Right atrium auricular region (tissue), 2 donors: Measurements from ENCODE around the gene CACUL1. TPM values are rescaled to one million over a fixed set of nuclear protein-coding genes. Genes with fewer than 3 reads are reported as not detected.
A peak's percentile ranks its signal among the peaks of the same experiment; 100 is the strongest.

Experiments used
- DNase-seq: peaks from one replicate; pipeline ENCODE4 v3.0.0-alpha.2; 2019; ENCODE audit warnings: low spot score
- H3K27ac ChIP-seq, 2 donors: fragments of 200-600 bp; sonication (generic); 1 replicate in 1 of 2; 2 replicates in 1 of 2; pipeline ENCODE4 v1.5.1; 2016 to 2019
- H3K27me3 ChIP-seq, 2 donors: fragments of 200-600 bp; sonication (generic); one replicate each; pipeline versions ENCODE4 v1.5.1 to v1.6.0; 2017 to 2019
- H3K36me3 ChIP-seq: fragments of 200-600 bp; sonication (generic); one replicate; pipeline ENCODE4 v1.5.1; 2016
- H3K4me1 ChIP-seq, 2 donors: fragments of 200-600 bp; sonication (generic); one replicate each; pipeline versions ENCODE4 v1.5.1 to v1.6.0; 2017 to 2019
- H3K4me3 ChIP-seq, 2 donors: fragments of 200-600 bp; sonication (generic); 1 replicate in 1 of 2; 2 replicates in 1 of 2; pipeline ENCODE4 v1.5.1; 2017 to 2019; ENCODE audit warnings: mild to moderate bottlenecking in 1 of 2, moderate library complexity in 1 of 2
- H3K9me3 ChIP-seq, 2 donors: fragments of 200-600 bp; sonication (generic); one replicate each; pipeline ENCODE4 v1.5.1; 2019
- CTCF ChIP-seq, 2 donors: fragments of 200-600 bp; sonication (generic); IDR thresholded peaks; one replicate each; pipeline ENCODE4 v1.5.1; 2019; ENCODE audit warnings: antibody characterized with exemption in 2 of 2
- total RNA-seq, 2 donors: library from RNA; depleted of rRNA; stranded (reverse); fragments of >200 nt; gene quantifications; one replicate each; pipeline ENCODE4 v1.1.0, GENCODE V29; 2016

The CACUL1 gene
- total RNA-seq, 2 donors from 2014 or later = 17.2 to 17.5 TPM

- Histone ChIP-seq H3K27me3 (no peaks in the 10 kb centered on the region), H3K9me3 (no peaks in the 10 kb centered on the region), H3K4me1 (peaks cover 0 to 63% of the 10 kb centered on the region in 2 donors), H3K27ac (peak overlapping the region; percentile 7 to 25), H3K4me3 (no peak overlapping the region), H3K36me3 (no peaks in the 10 kb centered on the region)
- TF ChIP-seq CTCF (IDR thresholded peaks at IDR 0.05) = no peak
- DNase-seq = no peak
Measured at GRCh38 chr10:118729641-118730258, 25.0 kb downstream of the CACUL1 start.

GRCh38 chr10:118729200-118729599 is 25.6 kb downstream of the CACUL1 start:
- no peak for TF ChIP-seq CTCF (IDR thresholded peaks at IDR 0.05)
- no peak overlapping the region for H3K27ac ChIP-seq
- no peak for DNase-seq
- H3K4me1 ChIP-seq = peaks cover 0 to 58% of the 10 kb centered on the region in 2 donors
- H3K27me3 ChIP-seq = no peaks in the 10 kb centered on the region
- H3K4me3 ChIP-seq = no peak overlapping the region
- H3K36me3 ChIP-seq = no peaks in the 10 kb centered on the region
- H3K9me3 ChIP-seq = no peaks in the 10 kb centered on the region

GRCh38 chr10:118725886-118726500 is 28.8 kb downstream of the CACUL1 start:
- H3K4me3 ChIP-seq = no peak overlapping the region
- DNase-seq = no peak
- H3K9me3 ChIP-seq = no peaks in the 10 kb centered on the region
- H3K36me3 ChIP-seq = no peaks in the 10 kb centered on the region
- H3K27ac ChIP-seq = peak overlapping the region; percentile 6 to 20
- no peaks in the 10 kb centered on the region for H3K27me3 ChIP-seq
- no peak for TF ChIP-seq CTCF (IDR thresholded peaks at IDR 0.05)
- peaks cover 0 to 35% of the 10 kb centered on the region in 2 donors for H3K4me1 ChIP-seq

GRCh38 chr10:118723466-118723865 is 31.3 kb downstream of the CACUL1 start:
- no peak overlapping the region for H3K4me3 ChIP-seq
- no peaks in the 10 kb centered on the region for H3K27me3 ChIP-seq
- peaks cover 0 to 25% of the 10 kb centered on the region in 2 donors for H3K4me1 ChIP-seq
- TF ChIP-seq CTCF (IDR thresholded peaks at IDR 0.05) = no peak
- no peak for DNase-seq
- no peak overlapping the region for H3K27ac ChIP-seq
- H3K9me3 ChIP-seq = no peaks in the 10 kb centered on the region
- no peaks in the 10 kb centered on the region for H3K36me3 ChIP-seq

- Histone ChIP-seq H3K36me3 (no peaks in the 10 kb centered on the region), H3K27ac (no peak overlapping the region), H3K4me3 (no peak overlapping the region), H3K4me1 (peaks cover 0 to 24% of the 10 kb centered on the region in 2 donors), H3K27me3 (no peaks in the 10 kb centered on the region), H3K9me3 (no peaks in the 10 kb centered on the region)
- no peak for TF ChIP-seq CTCF (IDR thresholded peaks at IDR 0.05)
- no peak for DNase-seq
Measured at GRCh38 chr10:118721539-118721876, 33.3 kb downstream of the CACUL1 start.
